Upper lobe of left lung (tissue), 4 donors: ENCODE measurements around the gene NLGN1.

Source experiments
- CTCF ChIP-seq, 6 experiments: fragments of 450-650 bp in 4 of 6; fragments of 200-600 bp in 2 of 6; sonication (generic) in 2 of 6; IDR thresholded peaks; one replicate each; pipeline ENCODE4 v1.5.1; 2016 to 2019; ENCODE audit warnings: antibody characterized with exemption in 6 of 6
- POLR2AphosphoS5 ChIP-seq, 2 donors: sonication (generic); formaldehyde crosslinking; IDR thresholded peaks; one replicate each; pipeline ENCODE4 v1.5.1; 2017; ENCODE audit warnings: antibody characterized with exemption in 2 of 2

GRCh38 chr3:173733029-173733652 lies 335.6 kb downstream of the NLGN1 start:
- peak in 2 of 6 experiments; percentile 6 to 25 for TF ChIP-seq CTCF (IDR thresholded peaks at IDR 0.05)
- TF ChIP-seq POLR2AphosphoS5 (IDR thresholded peaks at IDR 0.05): no peak
